SU-DHL-6 (cell line): ENCODE results near the gene ETNK2.

Experiments used
- H2AFZ ChIP-seq: fragments of 200-600 bp; sonication (generic); 2 replicates; pipeline ENCODE4 v1.6.1; 2014; ENCODE audit warnings: low read depth, mild to moderate bottlenecking, moderate library complexity, mixed read lengths, antibody characterized with exemption, low read length; ENCODE audit not compliant: severe bottlenecking
- H3F3A ChIP-seq: fragments of 200-600 bp; shearing (Covaris generic); 2 replicates; pipeline ENCODE4 v1.6.0; 2016; ENCODE audit warnings: antibody characterized with exemption, mild to moderate bottlenecking; ENCODE audit not compliant: insufficient read depth
- H3K27ac ChIP-seq: fragments of 200-600 bp; sonication (generic); 2 replicates; pipeline ENCODE4 v1.5.1; 2016; ENCODE audit warnings: low read depth, mild to moderate bottlenecking, low read length, moderate library complexity, mixed read lengths
- H3K27me3 ChIP-seq: fragments of 200-600 bp; sonication (generic), shearing (Covaris generic); 2 replicates; pipeline ENCODE4 v1.6.0; 2014; ENCODE audit warnings: mild to moderate bottlenecking, low read length
- H3K36me3 ChIP-seq: fragments of 200-600 bp; sonication (generic); 2 replicates; pipeline ENCODE4 v1.6.1; 2014; ENCODE audit warnings: mild to moderate bottlenecking, low read length, mixed read lengths
- H3K4me2 ChIP-seq: fragments of 300-600, 200-600 bp; shearing (Covaris generic), sonication (generic); 2 replicates; pipeline ENCODE4 v1.6.0; 2014; ENCODE audit warnings: low read length, low read depth, mild to moderate bottlenecking; ENCODE audit not compliant: poor library complexity, severe bottlenecking
- H3K4me3 ChIP-seq: fragments of 200-600 bp; sonication (generic); 2 replicates; pipeline ENCODE4 v1.5.1; 2014; ENCODE audit warnings: antibody characterized with exemption, low read length, mild to moderate bottlenecking, mixed read lengths; ENCODE audit not compliant: insufficient read depth, poor library complexity, severe bottlenecking
- H3K79me2 ChIP-seq: fragments of 200-600 bp; sonication (generic); 2 replicates; pipeline ENCODE4 v1.6.1; 2014; ENCODE audit warnings: mild to moderate bottlenecking, low read length, moderate library complexity; ENCODE audit not compliant: insufficient read depth
- H3K9ac ChIP-seq: fragments of 200-600 bp; sonication (generic); 2 replicates; pipeline ENCODE4 v1.7.0; 2014; ENCODE audit warnings: mild to moderate bottlenecking, low read length
- H3K9me2 ChIP-seq: fragments of 200-600 bp; sonication (generic); replicated peaks from 2 replicates; pipeline ENCODE4 v1.6.1; 2014; ENCODE audit warnings: low read length; ENCODE audit not compliant: insufficient read depth
- H3K9me3 ChIP-seq: fragments of 200-600 bp; sonication (generic); 2 replicates; pipeline ENCODE4 v1.6.1; 2014; ENCODE audit warnings: low read length, mixed read lengths; ENCODE audit not compliant: insufficient read depth
- H4K20me1 ChIP-seq: fragments of 200-600 bp; sonication (generic); 2 replicates; pipeline ENCODE4 v1.6.1; 2014; ENCODE audit warnings: low read depth, mild to moderate bottlenecking, antibody characterized with exemption, low read length, moderate library complexity, mixed read lengths
- CTCF ChIP-seq: fragments of 200-600 bp; sonication (generic); IDR thresholded peaks from one replicate; pipeline ENCODE4 v1.5.1; 2017; ENCODE audit warnings: antibody characterized with exemption, mild to moderate bottlenecking, low read length, moderate library complexity; ENCODE audit not compliant: insufficient read depth, poor library complexity, severe bottlenecking
- EZH2phosphoT487 ChIP-seq: fragments of 200-600 bp; sonication (generic), shearing (Covaris generic); conservative IDR thresholded peaks from 2 replicates; pipeline ENCODE4 v1.6.1; 2018; ENCODE audit warnings: mild to moderate bottlenecking, antibody characterized with exemption, low read length, moderate library complexity, mixed read lengths

The ETNK2 gene

GRCh38 chr1:204151552-204152309 is at the start of gene ETNK2:
Gene ETNK2, minus strand, starts transcription at chr1:204152044. Its CDS starts 192 bp downstream, at chr1:204151852.
- no peaks in the 10 kb centered on the region for H3K9me2 ChIP-seq
- H3K36me3 ChIP-seq = no peaks in the 10 kb centered on the region
- H3K4me3 ChIP-seq = no peak within 1 kb of the TSS
- H3K79me2 ChIP-seq = no peaks in the 10 kb centered on the region
- no peak within 1 kb of the TSS for H3K4me2 ChIP-seq
- no peaks in the 10 kb centered on the region for H3K9me3 ChIP-seq
- no peak within 1 kb of the TSS for H3K27ac ChIP-seq
- no peaks in the 10 kb centered on the region for H3K27me3 ChIP-seq
- H3F3A ChIP-seq = no peaks in the 10 kb centered on the region
- no peak within 1 kb of the TSS for H2AFZ ChIP-seq
- no peaks in the 10 kb centered on the region for H4K20me1 ChIP-seq
- no peak within 1 kb of the TSS for H3K9ac ChIP-seq
- TF ChIP-seq CTCF = no peak
- no peak for TF ChIP-seq EZH2phosphoT487

- Histone ChIP-seq H3K36me3 (no peaks in the 10 kb centered on the region), H3K27ac (no peak overlapping the region), H3K9ac (no peak overlapping the region), H3K9me2 (no peaks in the 10 kb centered on the region), H3K27me3 (no peaks in the 10 kb centered on the region), H3K79me2 (no peaks in the 10 kb centered on the region), H3F3A (no peaks in the 10 kb centered on the region), H3K4me3 (no peak overlapping the region), H3K4me2 (no peak overlapping the region), H4K20me1 (no peaks in the 10 kb centered on the region), H2AFZ (no peak overlapping the region), H3K9me3 (no peaks in the 10 kb centered on the region)
- no peak for TF ChIP-seq EZH2phosphoT487
- no peak for TF ChIP-seq CTCF
Observed at GRCh38 chr1:204201348-204202040, 49.6 kb upstream of the ETNK2 start.

- no peaks in the 10 kb centered on the region for H3K36me3 ChIP-seq
- no peaks in the 10 kb centered on the region for H3K79me2 ChIP-seq
- H3K4me2 ChIP-seq = no peak overlapping the region
- no peaks in the 10 kb centered on the region for H3K27me3 ChIP-seq
- H3K9me2 ChIP-seq = no peaks in the 10 kb centered on the region
- no peaks in the 10 kb centered on the region for H4K20me1 ChIP-seq
- no peak overlapping the region for H3K4me3 ChIP-seq
- H3K9me3 ChIP-seq = no peaks in the 10 kb centered on the region
- H3F3A ChIP-seq = no peaks in the 10 kb centered on the region
- TF ChIP-seq CTCF (no peak), EZH2phosphoT487 (no peak)
- H2AFZ ChIP-seq = no peak overlapping the region
- H3K27ac ChIP-seq = no peak overlapping the region
- H3K9ac ChIP-seq = no peak overlapping the region
Observed at GRCh38 chr1:204199579-204199978, 47.7 kb upstream of the ETNK2 start.
